HepG2 (cell line): ENCODE results near the gene THUMPD2. TPM values are rescaled to one million over a fixed set of nuclear protein-coding genes. Genes with fewer than 3 reads are reported as not detected.
A peak's percentile ranks its signal among the peaks of the same experiment; 100 is the strongest.

ENCODE experiments used
- CBX1 ChIP-seq: IDR thresholded peaks from one replicate; pipeline ENCODE4 v1.6.1; 2016; ENCODE audit warnings: antibody characterized with exemption, low read depth
- FOXC1 ChIP-seq: sonication (generic); formaldehyde crosslinking; IDR thresholded peaks from 2 replicates; pipeline ENCODE4 v1.8.0; 2022; ENCODE audit warnings: mild to moderate bottlenecking, missing genetic modification reagents, borderline replicate concordance
- HBP1 ChIP-seq: IDR thresholded peaks from 2 replicates; pipeline ENCODE4 v1.6.1; 2016; ENCODE audit warnings: low read depth, control low read depth
- HDAC1 ChIP-seq: sonication (generic); formaldehyde crosslinking; IDR thresholded peaks from 2 replicates; pipeline ENCODE4 v1.5.1; 2020; ENCODE audit warnings: mild to moderate bottlenecking, missing genetic modification reagents
- LCORL ChIP-seq, 2 experiments: fragments of 450-650 bp in 1 of 2; sonication (generic) in 1 of 2; formaldehyde crosslinking in 1 of 2; IDR thresholded peaks; 2 replicates each; pipeline versions ENCODE4 v1.5.0 to v1.6.1; 2017 to 2020; ENCODE audit warnings: antibody characterized with exemption in 1 of 2, missing genetic modification reagents in 1 of 2
- MYNN ChIP-seq: sonication (generic); formaldehyde crosslinking; IDR thresholded peaks from 2 replicates; pipeline ENCODE4 v1.4.0; 2020; ENCODE audit warnings: mild to moderate bottlenecking, low read depth, missing genetic modification reagents
- NCOA1 ChIP-seq: sonication (generic); formaldehyde crosslinking; IDR thresholded peaks from 2 replicates; pipeline ENCODE4 v1.9.0; 2021; ENCODE audit warnings: missing genetic modification reagents
- RFX3 ChIP-seq: IDR thresholded peaks from 2 replicates; pipeline ENCODE4 v1.6.1; 2016; ENCODE audit warnings: missing biosample characterization, missing genetic modification reagents
- RNF2 ChIP-seq: fragments of 450-650 bp; conservative IDR thresholded peaks from 2 replicates; pipeline ENCODE4 v1.6.1; 2016; ENCODE audit warnings: low read depth
- SMARCC2 ChIP-seq: fragments of 450-650 bp; IDR thresholded peaks from 2 replicates; pipeline ENCODE4 v1.6.1; 2017; ENCODE audit warnings: antibody characterized with exemption, mild to moderate bottlenecking
- SP5 ChIP-seq: IDR thresholded peaks from 2 replicates; pipeline ENCODE4 v1.6.1; 2016; ENCODE audit warnings: low read depth, borderline replicate concordance
- WIZ ChIP-seq: sonication (generic); formaldehyde crosslinking; IDR thresholded peaks from 2 replicates; pipeline ENCODE4 v1.5.1; 2020; ENCODE audit warnings: mild to moderate bottlenecking, missing genetic modification reagents
- ZFY ChIP-seq: sonication (generic); formaldehyde crosslinking; IDR thresholded peaks from 2 replicates; pipeline ENCODE4 v1.4.0; 2020; ENCODE audit warnings: missing genetic modification reagents
- ZMYM4 ChIP-seq: sonication (generic); formaldehyde crosslinking; IDR thresholded peaks from 2 replicates; pipeline ENCODE4 v1.8.1; 2023; ENCODE audit warnings: mild to moderate bottlenecking, missing genetic modification reagents
- ZNF180 ChIP-seq: sonication (generic); formaldehyde crosslinking; IDR thresholded peaks from 2 replicates; pipeline ENCODE4 v1.4.0; 2020; ENCODE audit warnings: low read depth, missing genetic modification reagents, borderline replicate concordance
- ZNF207 ChIP-seq: fragments of 450-650 bp; IDR thresholded peaks from 2 replicates; pipeline ENCODE4 v1.6.1; 2016; ENCODE audit warnings: antibody characterized with exemption, borderline replicate concordance
- ZNF264 ChIP-seq: sonication (generic); formaldehyde crosslinking; IDR thresholded peaks from 2 replicates; pipeline ENCODE4 v1.4.0; 2020; ENCODE audit warnings: missing genetic modification reagents
- ZNF331 ChIP-seq: sonication (generic); formaldehyde crosslinking; IDR thresholded peaks from 2 replicates; pipeline ENCODE4 v1.4.0; 2020; ENCODE audit warnings: missing genetic modification reagents
- ZNF367 ChIP-seq: sonication (generic); formaldehyde crosslinking; IDR thresholded peaks from 2 replicates; pipeline ENCODE4 v1.4.0; 2020; ENCODE audit warnings: missing genetic modification reagents, borderline replicate concordance
- ZNF414 ChIP-seq: sonication (generic); formaldehyde crosslinking; IDR thresholded peaks from 2 replicates; pipeline ENCODE4 v1.5.0; 2020; ENCODE audit warnings: missing genetic modification reagents
- ZNF430 ChIP-seq: sonication (generic); formaldehyde crosslinking; IDR thresholded peaks from 2 replicates; pipeline ENCODE4 v1.9.0; 2021; ENCODE audit warnings: mild to moderate bottlenecking, missing genetic modification reagents
- ZNF614 ChIP-seq: IDR thresholded peaks from 2 replicates; pipeline ENCODE4 v1.6.1; 2018; ENCODE audit warnings: missing biosample characterization, missing genetic modification reagents, inconsistent platforms, borderline replicate concordance
- ZZZ3 ChIP-seq: sonication (generic); formaldehyde crosslinking; IDR thresholded peaks from 2 replicates; pipeline ENCODE4 v1.4.0; 2020; ENCODE audit warnings: missing genetic modification reagents, mild to moderate bottlenecking, borderline replicate concordance
- polyA plus RNA-seq, 8 experiments: library from polyadenylated mRNA; depleted of rRNA in 3 of 8; stranded (reverse) in 7 of 8; unstranded in 1 of 8; fragments of >200 nt; fragmentation: Illumina TruSeq in 4 of 8; extraction: Trizol in 4 of 8; gene quantifications; 2 replicates each; pipeline versions ENCODE4 v1.2.1 to v1.2.3, GENCODE V29; 2011 to 2016; ENCODE audit warnings: low read depth in 4 of 8, missing spikeins in 1 of 8, mixed read lengths in 1 of 8; ENCODE audit not compliant: insufficient read depth in 1 of 8
- total RNA-seq, 5 experiments: library from RNA; depleted of rRNA; stranded (reverse); fragments of >200 nt; fragmentation: Illumina TruSeq; extraction: Trizol; gene quantifications; 2 replicates each; pipeline ENCODE4 v1.2.3, GENCODE V29; 2016; ENCODE audit warnings: low read depth in 1 of 5
- TF ChIP-seq, protein P1 (sequence below): sonication (generic); formaldehyde crosslinking; IDR thresholded peaks from 2 replicates; pipeline ENCODE4 v1.4.0; 2020; ENCODE audit warnings: missing genetic modification reagents
- TF ChIP-seq, protein P2 (sequence below): sonication (generic); formaldehyde crosslinking; IDR thresholded peaks from 2 replicates; pipeline ENCODE4 v1.9.0; 2022; ENCODE audit warnings: low read depth, missing genetic modification reagents
- TF ChIP-seq, protein P3 (sequence below): IDR thresholded peaks from 2 replicates; pipeline ENCODE4 v1.6.1; 2016; ENCODE audit warnings: missing genetic modification reagents, missing compliant biosample characterization

THUMPD2 gene
- total and polyA plus RNA-seq, 2 of the 13 experiments (the other 11 are each of a cell fraction or from before 2014, with no cell fraction given) = 11.8 to 15.6 TPM

GRCh38 chr2:39778775-39779340 lies at the start of gene THUMPD2 (continued):
- TF ChIP-seq FOXC1 (peak; percentile 94), ZNF430 (CRISPR knock-in tag) (peak; percentile 97), CBX1 (peak; percentile 59), SP5 (CRISPR knock-in tag) (peak; percentile 25; the same call in 1 of the 2 replicates), ZMYM4 (CRISPR knock-in tag) (peak; percentile 95), MYNN (CRISPR knock-in tag) (0 out of 2 replicates have a peak, but pooled peaks have one; percentile 24), ZNF180 (CRISPR knock-in tag) (peak; percentile 90; the same call in 1 of the 2 replicates), ZNF414 (peak; percentile 92), SMARCC2 (no peak), LCORL (IDR thresholded peaks at IDR 0.05) (no peak), LCORL (CRISPR knock-in tag; IDR thresholded peaks at IDR 0.05) (peak; percentile 64), ZNF331 (CRISPR knock-in tag) (peak; percentile 87), RNF2 (peak; percentile 97), ZNF264 (peak; percentile 81; the same call in 1 of the 2 replicates), ZZZ3 (CRISPR knock-in tag) (peak; percentile 47; the same call in 1 of the 2 replicates), HDAC1 (CRISPR knock-in tag) (peak; percentile 88; the same call in 1 of the 2 replicates), ZNF207 (no peak), HBP1 (CRISPR knock-in tag) (peak; percentile 88; the same call in 1 of the 2 replicates), ZNF614 (CRISPR knock-in tag) (peak; percentile 65; the same call in 1 of the 2 replicates), ZNF367 (CRISPR knock-in tag) (no peak), WIZ (peak; percentile 96), NCOA1 (CRISPR knock-in tag) (peak; percentile 94), RFX3 (CRISPR knock-in tag) (no peak), ZFY (CRISPR knock-in tag) (peak; percentile 98)
- TF ChIP-seq, protein P1, sequence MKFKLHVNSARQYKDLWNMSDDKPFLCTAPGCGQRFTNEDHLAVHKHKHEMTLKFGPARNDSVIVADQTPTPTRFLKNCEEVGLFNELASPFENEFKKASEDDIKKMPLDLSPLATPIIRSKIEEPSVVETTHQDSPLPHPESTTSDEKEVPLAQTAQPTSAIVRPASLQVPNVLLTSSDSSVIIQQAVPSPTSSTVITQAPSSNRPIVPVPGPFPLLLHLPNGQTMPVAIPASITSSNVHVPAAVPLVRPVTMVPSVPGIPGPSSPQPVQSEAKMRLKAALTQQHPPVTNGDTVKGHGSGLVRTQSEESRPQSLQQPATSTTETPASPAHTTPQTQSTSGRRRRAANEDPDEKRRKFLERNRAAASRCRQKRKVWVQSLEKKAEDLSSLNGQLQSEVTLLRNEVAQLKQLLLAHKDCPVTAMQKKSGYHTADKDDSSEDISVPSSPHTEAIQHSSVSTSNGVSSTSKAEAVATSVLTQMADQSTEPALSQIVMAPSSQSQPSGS (CRISPR knock-in tag) = peak; percentile 72
- TF ChIP-seq, protein P2, sequence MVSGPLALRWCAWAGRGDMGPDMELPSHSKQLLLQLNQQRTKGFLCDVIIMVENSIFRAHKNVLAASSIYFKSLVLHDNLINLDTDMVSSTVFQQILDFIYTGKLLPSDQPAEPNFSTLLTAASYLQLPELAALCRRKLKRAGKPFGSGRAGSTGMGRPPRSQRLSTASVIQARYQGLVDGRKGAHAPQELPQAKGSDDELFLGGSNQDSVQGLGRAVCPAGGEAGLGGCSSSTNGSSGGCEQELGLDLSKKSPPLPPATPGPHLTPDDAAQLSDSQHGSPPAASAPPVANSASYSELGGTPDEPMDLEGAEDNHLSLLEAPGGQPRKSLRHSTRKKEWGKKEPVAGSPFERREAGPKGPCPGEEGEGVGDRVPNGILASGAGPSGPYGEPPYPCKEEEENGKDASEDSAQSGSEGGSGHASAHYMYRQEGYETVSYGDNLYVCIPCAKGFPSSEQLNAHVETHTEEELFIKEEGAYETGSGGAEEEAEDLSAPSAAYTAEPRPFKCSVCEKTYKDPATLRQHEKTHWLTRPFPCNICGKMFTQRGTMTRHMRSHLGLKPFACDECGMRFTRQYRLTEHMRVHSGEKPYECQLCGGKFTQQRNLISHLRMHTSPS (CRISPR knock-in tag) = 0 out of 2 replicates have a peak, but pooled peaks have one; percentile 52
- TF ChIP-seq, protein P3, sequence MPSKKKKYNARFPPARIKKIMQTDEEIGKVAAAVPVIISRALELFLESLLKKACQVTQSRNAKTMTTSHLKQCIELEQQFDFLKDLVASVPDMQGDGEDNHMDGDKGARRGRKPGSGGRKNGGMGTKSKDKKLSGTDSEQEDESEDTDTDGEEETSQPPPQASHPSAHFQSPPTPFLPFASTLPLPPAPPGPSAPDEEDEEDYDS (CRISPR knock-in tag) = peak; percentile 14; the same call in 1 of the 2 replicates
